Measurements from ENCODE around the gene OTOG. TPM values are rescaled to one million over a fixed set of nuclear protein-coding genes. Genes with fewer than 3 reads are reported as not detected.

The OTOG gene
- total RNA-seq, 1 donor from 2014 or later: 1.5 TPM

- H3K4me3 Mint-ChIP-seq (ENCODE audit: low read depth): no peak overlapping the region
- no peak for TF ChIP-seq CTCF (IDR thresholded peaks at IDR 0.05; ENCODE audit: unreplicated experiment)
Observed at GRCh38 chr11:17554487-17554886, 7.4 kb downstream of the OTOG start.

DNA sequence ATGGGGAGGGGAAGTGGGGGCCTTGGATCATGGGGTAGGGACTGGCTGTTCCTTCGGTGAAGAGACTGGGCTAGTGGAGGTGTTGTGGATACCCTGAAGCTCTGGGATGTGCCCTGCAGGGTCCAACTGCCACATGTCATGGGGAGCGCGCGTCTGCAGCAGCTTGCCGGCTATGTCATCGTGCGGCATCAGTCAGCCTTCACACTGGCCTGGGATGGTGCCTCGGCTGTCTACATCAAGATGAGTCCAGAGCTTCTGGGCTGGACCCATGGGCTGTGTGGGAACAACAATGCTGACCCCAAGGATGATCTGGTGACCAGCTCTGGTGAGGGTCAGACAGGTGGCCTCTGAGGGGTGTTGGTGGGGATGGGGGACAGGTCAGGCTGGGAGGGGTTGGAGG is 9.9 kb downstream of the OTOG start:
- no peaks in the 10 kb centered on the region for H3K4me1 Mint-ChIP-seq (ENCODE audit: low read depth)
- H3K9me3 Mint-ChIP-seq (ENCODE audit: low read depth): no peaks in the 10 kb centered on the region
- H3K36me3 Mint-ChIP-seq (ENCODE audit: insufficient read depth): no peaks in the 10 kb centered on the region
- no peak for DNase-seq (ENCODE audit: low spot score, unreplicated experiment)
- peaks cover 41% of the 10 kb centered on the region for H3K27me3 Mint-ChIP-seq
- TF ChIP-seq CTCF (IDR thresholded peaks at IDR 0.05; ENCODE audit: unreplicated experiment): no peak
- no peak overlapping the region for H3K27ac Mint-ChIP-seq
- H3K4me3 Mint-ChIP-seq (ENCODE audit: low read depth): no peak overlapping the region

More at GRCh38 chr11:17554487-17554886, 7.4 kb downstream of the OTOG start:
- Mint-ChIP-seq H3K27me3 (peaks cover 33% of the 10 kb centered on the region), H3K4me1 (ENCODE audit: low read depth) (no peaks in the 10 kb centered on the region), H3K9me3 (ENCODE audit: low read depth) (no peaks in the 10 kb centered on the region), H3K36me3 (ENCODE audit: insufficient read depth) (no peaks in the 10 kb centered on the region), H3K27ac (no peak overlapping the region)
- DNase-seq (ENCODE audit: low spot score, unreplicated experiment): no peak

DNA sequence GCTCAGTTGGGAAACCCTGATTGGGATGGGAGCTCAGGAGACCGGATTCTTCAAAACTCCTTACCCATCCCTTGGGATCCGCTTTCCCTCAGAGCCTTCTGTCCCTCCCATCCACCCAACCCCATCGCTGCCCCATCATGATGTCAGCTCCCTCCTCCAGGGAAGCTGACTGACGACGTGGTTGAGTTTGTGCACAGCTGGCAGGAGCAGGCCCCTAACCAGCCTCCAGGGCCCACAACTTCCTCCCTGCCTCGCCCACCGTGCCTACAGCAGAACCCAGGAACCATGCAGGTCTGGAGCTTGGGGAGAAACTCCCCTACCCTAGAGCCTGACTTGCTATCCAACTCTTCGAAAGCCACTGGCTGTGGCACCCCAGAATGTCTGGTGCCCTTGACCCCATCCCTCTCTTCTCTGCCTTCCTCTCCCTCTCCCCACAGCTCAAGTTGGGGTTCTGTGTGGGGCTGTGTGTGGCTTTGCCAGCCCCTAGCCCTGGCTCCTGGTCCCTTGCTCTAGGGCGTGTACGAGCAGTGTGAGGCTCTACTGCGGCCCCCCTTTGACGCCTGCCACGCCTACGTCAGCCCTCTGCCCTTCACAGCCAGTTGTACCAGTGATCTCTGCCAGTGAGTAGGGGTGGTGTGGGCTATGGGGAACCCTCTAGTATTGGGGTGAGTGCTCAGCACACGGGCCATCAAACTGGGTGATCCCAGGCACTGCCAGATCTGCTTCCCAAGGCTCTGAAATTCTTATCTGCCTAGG is 11.1 kb downstream of the OTOG start:
- Mint-ChIP-seq H3K4me1 (ENCODE audit: low read depth) (no peaks in the 10 kb centered on the region), H3K9me3 (ENCODE audit: low read depth) (no peaks in the 10 kb centered on the region), H3K36me3 (ENCODE audit: insufficient read depth) (no peaks in the 10 kb centered on the region), H3K4me3 (ENCODE audit: low read depth) (no peak overlapping the region), H3K27me3 (peaks cover 41% of the 10 kb centered on the region), H3K27ac (no peak overlapping the region)
- no peak for TF ChIP-seq CTCF (IDR thresholded peaks at IDR 0.05; ENCODE audit: unreplicated experiment)
- no peak for DNase-seq (ENCODE audit: low spot score, unreplicated experiment)

DNA sequence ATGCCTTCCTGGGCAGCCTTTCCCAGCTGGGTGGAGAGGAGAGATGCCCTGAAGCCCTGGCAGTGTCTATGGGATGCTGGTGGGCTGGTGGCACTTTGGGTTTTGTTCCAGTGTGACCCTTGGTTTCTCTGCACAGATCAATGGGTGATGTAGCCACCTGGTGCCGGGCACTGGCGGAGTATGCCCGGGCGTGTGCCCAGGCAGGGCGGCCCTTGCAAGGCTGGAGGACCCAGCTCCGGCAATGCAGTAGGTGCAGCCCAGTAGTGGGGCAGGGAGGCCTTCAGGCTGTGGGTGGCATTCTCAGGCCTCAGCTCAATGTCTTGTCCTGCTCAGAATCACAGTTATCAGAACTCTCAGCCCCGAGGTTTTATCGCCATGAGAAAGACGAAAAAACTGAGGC is 11.9 kb downstream of the OTOG start:
- Mint-ChIP-seq H3K4me1 (ENCODE audit: low read depth) (no peaks in the 10 kb centered on the region), H3K27me3 (peaks cover 35% of the 10 kb centered on the region), H3K9me3 (ENCODE audit: low read depth) (no peaks in the 10 kb centered on the region), H3K4me3 (ENCODE audit: low read depth) (no peak overlapping the region), H3K27ac (no peak overlapping the region), H3K36me3 (ENCODE audit: insufficient read depth) (no peaks in the 10 kb centered on the region)
- TF ChIP-seq CTCF (IDR thresholded peaks at IDR 0.05; ENCODE audit: unreplicated experiment): no peak
- DNase-seq (ENCODE audit: low spot score, unreplicated experiment): no peak

GRCh38 chr11:17559341-17560087 is 12.5 kb downstream of the OTOG start:
- DNase-seq (ENCODE audit: low spot score, unreplicated experiment): no peak
- peaks cover 34% of the 10 kb centered on the region for H3K27me3 Mint-ChIP-seq
- H3K36me3 Mint-ChIP-seq (ENCODE audit: insufficient read depth): no peaks in the 10 kb centered on the region
- H3K4me1 Mint-ChIP-seq (ENCODE audit: low read depth): no peaks in the 10 kb centered on the region
- no peak overlapping the region for H3K27ac Mint-ChIP-seq
- no peak for TF ChIP-seq CTCF (IDR thresholded peaks at IDR 0.05; ENCODE audit: unreplicated experiment)
- H3K4me3 Mint-ChIP-seq (ENCODE audit: low read depth): no peak overlapping the region
- H3K9me3 Mint-ChIP-seq (ENCODE audit: low read depth): no peaks in the 10 kb centered on the region

All from progenitor cell of endocrine pancreas (in vitro differentiated cells).